Lower leg skin (tissue), 3 donors: ENCODE results near the gene TKT.

Experiments used
- CTCF ChIP-seq, 3 donors: fragments of 450-650 bp; IDR thresholded peaks; one replicate each; pipeline ENCODE4 v1.5.1; 2016; ENCODE audit warnings: antibody characterized with exemption in 3 of 3, mild to moderate bottlenecking in 3 of 3, moderate library complexity in 2 of 3
- POLR2A ChIP-seq, 2 donors: fragments of 450-650 bp; IDR thresholded peaks; one replicate each; pipeline ENCODE4 v1.6.1; 2016 to 2017; ENCODE audit warnings: antibody characterized with exemption in 2 of 2, mild to moderate bottlenecking in 1 of 2, moderate library complexity in 1 of 2

DNA sequence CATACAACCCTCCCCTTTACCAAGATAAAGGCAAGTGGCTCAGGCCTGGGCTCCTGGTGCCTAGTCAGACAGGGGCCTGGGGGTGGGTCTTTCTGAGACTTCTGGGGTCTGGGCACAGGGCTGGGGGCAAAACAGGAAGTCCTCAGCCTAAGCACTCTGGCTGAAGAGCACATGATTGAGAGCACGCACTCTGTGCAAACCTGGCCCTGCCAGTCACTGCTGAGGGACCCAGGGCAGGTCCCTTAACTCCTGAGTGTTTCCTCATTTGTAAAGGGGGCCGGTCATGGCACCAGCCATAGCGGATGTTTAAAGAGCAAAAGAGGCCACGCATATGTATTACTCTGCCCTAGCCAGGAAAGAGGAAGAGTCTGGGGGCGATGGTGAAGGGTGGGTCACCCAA lies 16.0 kb downstream of the TKT start:
- no peak for TF ChIP-seq CTCF (IDR thresholded peaks at IDR 0.05)
- no peak for TF ChIP-seq POLR2A (IDR thresholded peaks at IDR 0.05)
